ENCODE results near the gene EML6. TPM values are rescaled to one million over a fixed set of nuclear protein-coding genes. Genes with fewer than 3 reads are reported as not detected.

The EML6 gene
- total RNA-seq, 4 donors from 2014 or later: 0.63 to 9.0 (median 1.2) TPM

DNA sequence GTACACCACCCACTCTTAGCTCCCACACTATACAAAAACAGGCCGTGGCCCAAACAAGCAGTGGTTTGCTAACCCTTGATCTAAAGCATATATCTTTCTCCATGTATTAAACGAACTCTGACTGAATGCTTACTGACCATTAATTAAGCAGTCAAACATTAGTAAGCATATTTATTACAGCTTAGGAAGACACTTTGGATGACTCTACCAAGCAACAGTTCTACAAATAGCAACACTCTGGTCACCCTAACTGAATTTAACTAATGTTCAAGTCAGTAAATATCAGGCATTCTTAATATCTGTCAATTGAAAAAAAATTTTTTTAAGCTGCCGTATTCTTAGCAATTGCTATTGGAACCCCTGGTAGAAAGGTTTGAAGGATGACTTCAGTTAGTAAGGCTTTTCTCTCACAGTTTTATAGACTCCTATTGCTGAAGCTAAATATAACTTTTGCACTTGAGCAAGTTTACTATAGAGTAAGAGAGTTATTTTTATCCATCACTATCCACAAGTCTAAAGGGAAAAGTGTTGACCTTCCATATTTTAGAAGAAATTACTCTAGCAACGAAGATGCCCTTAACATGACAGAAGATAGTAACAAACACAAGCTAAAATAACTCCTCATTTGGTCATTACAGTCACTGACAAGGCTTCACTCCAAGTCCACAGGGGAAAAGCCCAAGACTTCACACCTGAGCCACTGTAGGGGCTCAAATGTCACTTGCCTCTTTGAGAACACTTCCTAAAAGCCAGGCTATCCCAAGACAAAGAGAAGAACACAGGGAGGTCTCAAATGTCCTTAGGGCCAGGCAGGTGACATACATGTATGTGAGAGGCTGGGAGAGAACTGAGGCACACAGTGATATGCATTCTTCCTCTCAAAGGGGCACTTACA lies 252.4 kb downstream of the EML6 start:
- TF ChIP-seq, protein P1, sequence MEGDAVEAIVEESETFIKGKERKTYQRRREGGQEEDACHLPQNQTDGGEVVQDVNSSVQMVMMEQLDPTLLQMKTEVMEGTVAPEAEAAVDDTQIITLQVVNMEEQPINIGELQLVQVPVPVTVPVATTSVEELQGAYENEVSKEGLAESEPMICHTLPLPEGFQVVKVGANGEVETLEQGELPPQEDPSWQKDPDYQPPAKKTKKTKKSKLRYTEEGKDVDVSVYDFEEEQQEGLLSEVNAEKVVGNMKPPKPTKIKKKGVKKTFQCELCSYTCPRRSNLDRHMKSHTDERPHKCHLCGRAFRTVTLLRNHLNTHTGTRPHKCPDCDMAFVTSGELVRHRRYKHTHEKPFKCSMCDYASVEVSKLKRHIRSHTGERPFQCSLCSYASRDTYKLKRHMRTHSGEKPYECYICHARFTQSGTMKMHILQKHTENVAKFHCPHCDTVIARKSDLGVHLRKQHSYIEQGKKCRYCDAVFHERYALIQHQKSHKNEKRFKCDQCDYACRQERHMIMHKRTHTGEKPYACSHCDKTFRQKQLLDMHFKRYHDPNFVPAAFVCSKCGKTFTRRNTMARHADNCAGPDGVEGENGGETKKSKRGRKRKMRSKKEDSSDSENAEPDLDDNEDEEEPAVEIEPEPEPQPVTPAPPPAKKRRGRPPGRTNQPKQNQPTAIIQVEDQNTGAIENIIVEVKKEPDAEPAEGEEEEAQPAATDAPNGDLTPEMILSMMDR (IDR thresholded peaks at IDR 0.05): no peak
- no peak for DNase-seq (ENCODE audit: low spot score)
- no peak for ATAC-seq (ENCODE audit: low FRiP score)

GRCh38 chr2:54977149-54977548 lies 253.7 kb downstream of the EML6 start:
- DNase-seq (ENCODE audit: low spot score) (no peak), ATAC-seq (ENCODE audit: low FRiP score) (no peak)
- TF ChIP-seq, protein P1 (IDR thresholded peaks at IDR 0.05): no peak

DNA sequence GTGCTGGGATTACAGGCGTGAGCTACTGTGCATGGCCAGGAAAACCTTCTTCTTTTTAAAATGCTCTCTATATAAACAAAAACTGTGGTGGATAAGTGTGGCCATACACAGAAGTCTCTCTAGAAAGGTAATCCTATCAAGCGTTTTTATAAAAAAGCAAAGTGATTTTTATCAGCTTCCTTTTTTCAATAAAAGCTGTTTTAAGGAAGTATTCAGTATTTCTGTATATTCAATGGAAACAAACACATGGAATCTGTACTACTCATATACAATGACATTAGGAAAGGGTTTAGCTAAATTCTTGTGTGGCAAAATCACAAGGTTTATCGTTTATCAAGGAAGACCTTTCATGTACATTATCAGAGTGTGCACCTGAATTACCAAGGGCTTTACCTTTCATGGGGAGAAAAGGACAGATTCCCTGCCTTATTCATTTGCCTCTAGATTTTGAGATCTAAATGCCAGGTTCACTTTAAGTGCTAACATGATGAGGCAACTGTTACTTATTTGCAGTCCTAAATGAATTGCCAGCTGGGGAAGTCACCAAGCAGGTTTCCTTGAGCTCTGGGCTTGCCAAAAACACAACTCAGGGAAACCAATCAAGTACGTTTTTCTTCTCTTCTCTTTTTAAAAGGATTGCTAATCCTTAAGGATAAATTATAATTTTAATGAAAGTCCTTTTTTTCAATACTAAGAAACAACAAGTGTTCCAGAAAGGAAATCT lies 256.0 kb downstream of the EML6 start:
- TF ChIP-seq, protein P1 (IDR thresholded peaks at IDR 0.05): no peak
- ATAC-seq (ENCODE audit: low FRiP score): no peak
- no peak for DNase-seq (ENCODE audit: low spot score)

DNA sequence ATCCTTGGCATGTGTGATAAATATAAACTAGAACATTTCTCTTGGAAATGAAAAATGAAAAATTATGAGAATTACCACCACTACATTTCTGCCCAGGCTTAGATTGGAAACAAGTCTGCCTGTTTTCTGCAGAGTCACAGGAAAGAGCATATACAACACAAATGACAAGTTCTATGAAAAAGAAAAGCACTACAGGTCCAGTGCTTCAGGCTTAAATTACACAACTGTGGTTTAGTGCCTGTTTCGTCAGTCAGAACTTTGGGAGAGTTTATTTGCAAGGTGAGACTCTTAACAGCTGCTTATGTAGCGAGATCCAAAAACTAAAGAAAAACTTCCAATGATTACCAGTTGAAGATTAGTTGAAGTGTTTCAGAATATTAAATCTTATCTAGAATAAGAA lies 257.9 kb downstream of the EML6 start:
- TF ChIP-seq, protein P1 (IDR thresholded peaks at IDR 0.05): no peak
- ATAC-seq (ENCODE audit: low FRiP score) (no peak), DNase-seq (ENCODE audit: low spot score) (no peak)

- TF ChIP-seq, protein P1 (IDR thresholded peaks at IDR 0.05): no peak
- peak; percentile 61 for ATAC-seq (ENCODE audit: low FRiP score)
Measured at GRCh38 chr2:54983345-54984220, 260.1 kb downstream of the EML6 start.

GRCh38 chr2:54984476-54984875 lies 261.0 kb downstream of the EML6 start:
- TF ChIP-seq, protein P1 (IDR thresholded peaks at IDR 0.05): no peak
- ATAC-seq (ENCODE audit: low FRiP score): no peak

More at GRCh38 chr2:54983345-54984220, 260.1 kb downstream of the EML6 start:
- DNase-seq (ENCODE audit: low spot score): no peak

More at GRCh38 chr2:54984476-54984875, 261.0 kb downstream of the EML6 start:
- no peak for DNase-seq (ENCODE audit: low spot score)
